Smooth muscle cell (in vitro differentiated cells): ENCODE measurements around the gene BSND. TPM values are rescaled to one million over a fixed set of nuclear protein-coding genes. Genes with fewer than 3 reads are reported as not detected.

Source experiments
- DNase-seq: peaks from one replicate; lab custom pipeline; 2025; ENCODE audit not compliant: unreplicated experiment; lab: John Stamatoyannopoulos, UW
- H2AFZ ChIP-seq: fragments of 200-600 bp; sonication (generic); 2 replicates; pipeline ENCODE4 v1.6.0; 2016; ENCODE audit warnings: antibody characterized with exemption, low read depth, mild to moderate bottlenecking
- H3F3A ChIP-seq: fragments of 200-600 bp; sonication (generic); 2 replicates; pipeline ENCODE4 v1.6.0; 2017; ENCODE audit warnings: antibody characterized with exemption, low read depth
- H3K27ac ChIP-seq: fragments of 200-600 bp; sonication (generic); 2 replicates; pipeline ENCODE4 v1.5.1; 2016; ENCODE audit warnings: low read depth, mild to moderate bottlenecking
- H3K27me3 ChIP-seq: fragments of 200-600 bp; sonication (generic); 2 replicates; pipeline ENCODE4 v1.6.1; 2016; ENCODE audit warnings: low read depth, mild to moderate bottlenecking
- H3K36me3 ChIP-seq: fragments of 200-600 bp; sonication (generic); 2 replicates; pipeline ENCODE4 v1.5.1; 2016; ENCODE audit warnings: low read depth
- H3K4me1 ChIP-seq: fragments of 200-600 bp; sonication (generic); 2 replicates; pipeline ENCODE4 v1.5.1; 2016; ENCODE audit warnings: low read depth
- H3K4me2 ChIP-seq: fragments of 200-600 bp; sonication (generic); 2 replicates; pipeline ENCODE4 v1.6.0; 2016; ENCODE audit warnings: mild to moderate bottlenecking
- H3K4me3 ChIP-seq: fragments of 200-600 bp; sonication (generic); 2 replicates; pipeline ENCODE4 v1.5.1; 2016; ENCODE audit warnings: mild to moderate bottlenecking
- H3K79me2 ChIP-seq: fragments of 200-600 bp; sonication (generic); 2 replicates; pipeline ENCODE4 v1.6.0; 2016; ENCODE audit warnings: low read depth, mild to moderate bottlenecking
- H3K9ac ChIP-seq: fragments of 200-600 bp; sonication (generic); 2 replicates; pipeline ENCODE4 v1.6.0; 2016; ENCODE audit warnings: low read depth
- H3K9me3 ChIP-seq: fragments of 200-600 bp; sonication (generic); replicated peaks from 2 replicates; pipeline ENCODE4 v1.5.1; 2016; ENCODE audit warnings: low read depth
- H4K20me1 ChIP-seq: fragments of 200-600 bp; sonication (generic); 2 replicates; pipeline ENCODE4 v1.6.0; 2016; ENCODE audit warnings: low read depth
- WGBS: methylation state at CpG from one replicate; pipeline ENCODE4 v1.1.7; 2016; ENCODE audit warnings: low lambda C conversion rate; 5-methylcytosine and 5-hydroxymethylcytosine counted together
- polyA plus RNA-seq: library from polyadenylated mRNA; unstranded; fragments of >200 nt; fragmentation: Nextera tagmentation; extraction: Ambion mirVana; gene quantifications from 2 replicates; pipeline ENCODE4 v1.2.1, GENCODE V29; 2016
- total RNA-seq: library from RNA; depleted of rRNA; stranded (reverse); fragments of >200 nt; gene quantifications from 2 replicates; pipeline ENCODE4 v1.2.3, GENCODE V29; 2014
- TF ChIP-seq, protein P1 (sequence below): fragments of 200-600 bp; sonication (generic); IDR thresholded peaks from 2 replicates; pipeline ENCODE4 v1.5.1; 2017; ENCODE audit warnings: borderline replicate concordance, mild to moderate bottlenecking, antibody characterized with exemption; ENCODE audit not compliant: insufficient read depth, poor library complexity, severe bottlenecking

BSND gene
- total and polyA plus RNA-seq, 2 experiments from 2014 or later = not detected

DNA sequence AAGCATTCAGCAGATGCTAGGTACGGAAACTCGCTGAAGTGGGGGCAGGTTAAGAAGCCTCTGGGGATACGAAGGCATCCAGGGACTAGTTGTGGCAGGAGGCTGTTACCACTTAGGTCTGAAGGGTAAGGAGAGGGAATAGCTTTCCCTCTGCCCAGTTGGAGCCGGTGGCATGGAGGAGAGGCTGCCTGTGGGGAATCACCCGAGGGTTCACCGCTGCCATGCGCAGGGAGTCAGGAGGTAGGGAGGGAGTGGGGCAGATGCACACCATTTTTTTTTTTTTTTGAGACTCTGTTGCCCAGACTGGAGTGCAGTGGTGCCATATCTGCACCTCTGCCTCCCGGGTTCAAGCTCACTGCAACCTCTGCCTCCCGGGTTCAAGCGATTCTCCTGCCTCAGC, 46.7 kb downstream of the BSND start:
- no peak overlapping the region for H3K4me2 ChIP-seq
- no peak overlapping the region for H2AFZ ChIP-seq
- WGBS = 98% methylated on average over 10 of the region's 10 CpGs
- H3K4me1 ChIP-seq = peaks cover 2% of the 10 kb centered on the region
- DNase-seq = no peak
- H3K27ac ChIP-seq = no peak overlapping the region
- H4K20me1 ChIP-seq = no peaks in the 10 kb centered on the region
- H3K9ac ChIP-seq = no peak overlapping the region
- H3K27me3 ChIP-seq = peaks cover 25% of the 10 kb centered on the region
- H3F3A ChIP-seq = no peaks in the 10 kb centered on the region
- no peak overlapping the region for H3K4me3 ChIP-seq
- H3K36me3 ChIP-seq = no peaks in the 10 kb centered on the region
- H3K79me2 ChIP-seq = no peaks in the 10 kb centered on the region
- TF ChIP-seq, protein P1, sequence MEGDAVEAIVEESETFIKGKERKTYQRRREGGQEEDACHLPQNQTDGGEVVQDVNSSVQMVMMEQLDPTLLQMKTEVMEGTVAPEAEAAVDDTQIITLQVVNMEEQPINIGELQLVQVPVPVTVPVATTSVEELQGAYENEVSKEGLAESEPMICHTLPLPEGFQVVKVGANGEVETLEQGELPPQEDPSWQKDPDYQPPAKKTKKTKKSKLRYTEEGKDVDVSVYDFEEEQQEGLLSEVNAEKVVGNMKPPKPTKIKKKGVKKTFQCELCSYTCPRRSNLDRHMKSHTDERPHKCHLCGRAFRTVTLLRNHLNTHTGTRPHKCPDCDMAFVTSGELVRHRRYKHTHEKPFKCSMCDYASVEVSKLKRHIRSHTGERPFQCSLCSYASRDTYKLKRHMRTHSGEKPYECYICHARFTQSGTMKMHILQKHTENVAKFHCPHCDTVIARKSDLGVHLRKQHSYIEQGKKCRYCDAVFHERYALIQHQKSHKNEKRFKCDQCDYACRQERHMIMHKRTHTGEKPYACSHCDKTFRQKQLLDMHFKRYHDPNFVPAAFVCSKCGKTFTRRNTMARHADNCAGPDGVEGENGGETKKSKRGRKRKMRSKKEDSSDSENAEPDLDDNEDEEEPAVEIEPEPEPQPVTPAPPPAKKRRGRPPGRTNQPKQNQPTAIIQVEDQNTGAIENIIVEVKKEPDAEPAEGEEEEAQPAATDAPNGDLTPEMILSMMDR = no peak
- no peaks in the 10 kb centered on the region for H3K9me3 ChIP-seq

DNA sequence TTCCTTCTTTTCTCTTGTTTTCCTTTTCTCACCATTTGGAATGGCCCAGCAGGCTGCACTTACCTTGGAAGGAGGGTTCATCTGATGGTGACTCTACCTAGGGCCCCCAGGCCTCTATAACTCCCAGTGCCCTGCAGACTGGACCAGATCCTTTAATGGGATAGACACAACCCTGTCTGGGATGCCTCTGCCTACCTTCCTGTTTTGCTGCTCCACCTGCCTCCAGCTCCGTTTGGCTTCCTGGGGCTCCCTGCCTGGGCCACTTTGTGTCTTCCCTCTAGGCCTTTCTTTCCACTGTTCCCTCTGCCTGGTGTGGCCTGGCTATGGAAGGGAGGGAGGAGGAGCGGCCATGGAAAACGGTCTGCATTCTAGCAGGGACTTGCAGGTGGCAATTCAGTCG, 48.1 kb downstream of the BSND start:
- TF ChIP-seq, protein P1 = no peak
- no peaks in the 10 kb centered on the region for H3F3A ChIP-seq
- no peak overlapping the region for H3K27ac ChIP-seq
- no peak overlapping the region for H3K4me3 ChIP-seq
- H4K20me1 ChIP-seq = no peaks in the 10 kb centered on the region
- H3K27me3 ChIP-seq = peaks cover 10% of the 10 kb centered on the region
- H2AFZ ChIP-seq = no peak overlapping the region
- WGBS = 92% methylated on average over 4 of the region's 4 CpGs
- no peaks in the 10 kb centered on the region for H3K9me3 ChIP-seq
- H3K4me2 ChIP-seq = no peak overlapping the region
- no peak overlapping the region for H3K9ac ChIP-seq
- no peak for DNase-seq
- H3K36me3 ChIP-seq = no peaks in the 10 kb centered on the region
- H3K4me1 ChIP-seq = no peaks in the 10 kb centered on the region
- no peaks in the 10 kb centered on the region for H3K79me2 ChIP-seq

DNA sequence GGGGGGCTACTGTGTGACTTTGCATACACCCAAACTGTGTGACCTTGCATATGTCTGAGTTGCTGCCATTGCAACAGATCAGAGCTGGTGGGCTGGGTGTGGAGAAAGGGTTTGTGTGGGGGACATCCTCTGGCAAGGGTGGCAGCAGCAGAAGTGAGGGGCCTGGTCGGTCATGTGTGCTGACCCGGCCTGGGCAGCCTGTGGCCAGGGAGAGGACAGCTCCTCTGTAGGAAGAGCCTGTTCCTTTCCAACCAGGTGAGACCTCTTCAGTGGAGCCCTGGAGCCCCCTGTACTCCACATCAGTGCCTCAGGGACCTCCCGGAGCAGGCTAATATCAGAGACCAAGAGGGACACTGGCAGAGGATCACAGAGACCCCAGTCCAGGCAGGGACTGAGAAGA, 48.9 kb downstream of the BSND start:
- Histone ChIP-seq H3K4me1 (no peaks in the 10 kb centered on the region), H3F3A (no peaks in the 10 kb centered on the region), H3K4me2 (no peak overlapping the region), H3K9ac (no peak overlapping the region), H3K9me3 (no peaks in the 10 kb centered on the region), H3K27me3 (peaks cover 4% of the 10 kb centered on the region), H3K27ac (no peak overlapping the region), H4K20me1 (no peaks in the 10 kb centered on the region), H3K79me2 (no peaks in the 10 kb centered on the region), H3K4me3 (no peak overlapping the region), H3K36me3 (no peaks in the 10 kb centered on the region), H2AFZ (no peak overlapping the region)
- WGBS = 89% methylated on average over 3 of the region's 3 CpGs
- no peak for DNase-seq
- TF ChIP-seq, protein P1 = no peak

DNA sequence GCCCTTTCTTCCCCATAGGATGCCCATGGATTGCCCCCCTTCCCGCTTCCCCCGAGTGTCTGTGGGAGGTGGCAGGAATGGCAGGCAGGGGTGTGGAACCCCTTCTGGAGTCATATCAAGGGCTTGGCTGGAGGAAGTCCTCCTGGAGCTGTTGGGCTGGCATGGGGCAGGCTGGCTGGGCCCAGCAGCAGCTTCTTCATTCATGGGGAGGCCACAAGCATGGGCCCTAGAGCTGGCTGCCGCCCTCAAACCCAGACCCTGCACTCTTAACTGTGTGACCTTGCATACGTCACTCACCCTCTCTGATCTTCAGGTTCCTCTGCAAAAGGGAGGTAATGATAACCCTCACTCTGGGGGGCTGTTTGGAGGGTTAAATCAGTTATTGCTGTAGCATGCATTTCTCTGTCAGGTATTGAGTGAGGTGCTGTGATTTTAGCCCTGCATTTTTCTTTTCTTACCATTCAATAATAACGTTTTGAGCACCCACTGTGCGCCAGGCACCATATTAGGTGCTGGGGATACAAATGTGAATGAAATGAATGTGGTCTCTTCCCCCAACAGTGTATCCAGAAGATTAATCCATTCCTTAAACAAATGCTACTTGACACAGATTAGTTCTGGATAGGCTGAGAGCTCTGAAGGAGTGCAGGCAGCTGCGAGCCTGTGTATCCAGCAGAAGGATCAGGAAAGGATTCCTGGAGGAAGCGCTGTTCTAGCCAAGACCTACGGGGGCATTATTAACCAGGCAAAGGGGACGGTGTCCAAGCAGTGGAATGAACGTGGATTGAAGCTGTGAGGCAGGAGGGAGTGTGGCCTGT, 49.9 kb downstream of the BSND start:
- Histone ChIP-seq H3K36me3 (no peaks in the 10 kb centered on the region), H3K79me2 (no peaks in the 10 kb centered on the region), H3K27me3 (no peaks in the 10 kb centered on the region), H2AFZ (no peak overlapping the region), H3K4me3 (no peak overlapping the region), H3K27ac (no peak overlapping the region), H3K9me3 (no peaks in the 10 kb centered on the region), H3F3A (no peaks in the 10 kb centered on the region), H3K4me1 (no peaks in the 10 kb centered on the region), H3K9ac (no peak overlapping the region), H3K4me2 (no peak overlapping the region), H4K20me1 (no peaks in the 10 kb centered on the region)
- 87% methylated on average over 11 of the region's 11 CpGs for WGBS
- TF ChIP-seq, protein P1 = no peak
- no peak for DNase-seq
